B cell (primary cell): Measurements from ENCODE around the gene RPS15A. TPM values are rescaled to one million over a fixed set of nuclear protein-coding genes. Genes with fewer than 3 reads are reported as not detected.

Experiments used
- ATAC-seq: fragments of 200-7000 bp; cut with Tn5 transposase; one replicate; pipeline ENCODE4 v1.10.0; 2021; ENCODE audit warnings: low read depth, mild to moderate bottlenecking, moderate number of reproducible peaks, moderate library complexity
- CTCF ChIA-PET: fragments of 350-600 bp; sonication (Branson Sonifier 250); formaldehyde crosslinking; loops from one replicate; lab custom pipeline; 2021; ENCODE audit warnings: antibody characterized with exemption, inconsistent platforms; lab: Charles Lee
- POLR2A ChIA-PET: fragments of 350-600 bp; sonication (Branson Sonifier 250); formaldehyde crosslinking; loops from one replicate; lab custom pipeline; 2021; ENCODE audit warnings: antibody characterized with exemption; lab: Charles Lee
- DNase-seq: peaks from one replicate; pipeline ENCODE4 v3.0.0; 2013
- H2AFZ ChIP-seq: 2 replicates; pipeline ENCODE4 v1.6.1; 2012; ENCODE audit warnings: mild to moderate bottlenecking, low read depth, low read length; ENCODE audit not compliant: insufficient read depth, poor library complexity, severe bottlenecking
- H3K27ac ChIP-seq, 2 donors: 1 replicate in 1 of 2; 2 replicates in 1 of 2; pipeline ENCODE4 v1.5.1; 2012 to 2013; ENCODE audit warnings: low read length in 2 of 2, mild to moderate bottlenecking in 2 of 2, moderate library complexity in 1 of 2
- H3K27me3 ChIP-seq, 4 experiments: fragments of 200-600 bp in 1 of 4; sonication (generic) in 1 of 4; replicated peaks in 1 of 4; 1 replicate in 2 of 4; 2 replicates in 2 of 4; pipeline versions ENCODE4 v1.6.1 to v1.7.0; 2013 to 2016; ENCODE audit warnings: low read length in 3 of 4, mild to moderate bottlenecking in 2 of 4, mixed read lengths in 1 of 4, moderate library complexity in 1 of 4; ENCODE audit not compliant: insufficient read depth in 4 of 4, control insufficient read depth in 3 of 4; ENCODE audit errors: control extremely low read depth in 1 of 4
- H3K36me3 ChIP-seq, 2 experiments: replicated peaks in 1 of 2; 1 replicate in 1 of 2; 2 replicates in 1 of 2; pipeline versions ENCODE4 v1.6.1 to v1.7.1; 2013; ENCODE audit warnings: low read length in 1 of 2; ENCODE audit not compliant: insufficient read depth in 2 of 2, control insufficient read depth in 1 of 2; ENCODE audit errors: control extremely low read depth in 1 of 2, extremely low read depth in 1 of 2
- H3K4me1 ChIP-seq, 2 donors: fragments of 200-600 bp in 1 of 2; sonication (generic) in 1 of 2; 1 replicate in 1 of 2; 2 replicates in 1 of 2; pipeline versions ENCODE4 v1.5.1 to v1.6.1; 2013 to 2017; ENCODE audit warnings: low read length in 2 of 2; ENCODE audit not compliant: control insufficient read depth in 2 of 2, insufficient read depth in 2 of 2
- H3K4me2 ChIP-seq: replicated peaks from 2 replicates; pipeline ENCODE3; 2012; ENCODE audit warnings: mild to moderate bottlenecking, low read depth, low read length; ENCODE audit not compliant: poor library complexity, severe bottlenecking
- H3K4me3 ChIP-seq, 5 experiments: fragments of 200-600 bp in 1 of 5; sonication (generic) in 1 of 5; 1 replicate in 3 of 5; 2 replicates in 2 of 5; pipeline versions ENCODE4 v1.5.1 to v1.7.0; 2011 to 2016; ENCODE audit warnings: low read length in 4 of 5, mild to moderate bottlenecking in 4 of 5, low read depth in 2 of 5, control low read depth in 1 of 5, moderate library complexity in 1 of 5; ENCODE audit not compliant: insufficient read depth in 1 of 5; ENCODE audit errors: control extremely low read depth in 1 of 5, extremely low read depth in 1 of 5
- H3K79me2 ChIP-seq: fragments of 200-600 bp; sonication (generic); one replicate; pipeline ENCODE4 v1.6.0; 2016; ENCODE audit warnings: low read length; ENCODE audit not compliant: control insufficient read depth, insufficient read depth
- H3K9ac ChIP-seq: fragments of 200-600 bp; sonication (generic); 2 replicates; pipeline ENCODE4 v1.6.1; 2017; ENCODE audit warnings: mild to moderate bottlenecking, low read length, moderate library complexity
- H3K9me3 ChIP-seq, 3 donors: one replicate each; pipeline versions ENCODE4 v1.6.1 to v1.7.1; 2013; ENCODE audit warnings: low read length in 2 of 3; ENCODE audit not compliant: control insufficient read depth in 2 of 3, insufficient read depth in 1 of 3; ENCODE audit errors: control extremely low read depth in 1 of 3
- H4K20me1 ChIP-seq: 2 replicates; pipeline ENCODE4 v1.6.0; 2012; ENCODE audit warnings: mild to moderate bottlenecking, low read length; ENCODE audit not compliant: insufficient read depth, control insufficient read depth, poor library complexity, severe bottlenecking
- H3K27ac Mint-ChIP-seq: one replicate; pipeline ENCODE4 v1.8.0; 2021; ENCODE audit warnings: mixed read lengths
- H3K27me3 Mint-ChIP-seq: one replicate; pipeline ENCODE4 v1.8.0; 2021; ENCODE audit warnings: mixed read lengths
- H3K4me1 Mint-ChIP-seq: one replicate; pipeline ENCODE4 v1.8.0; 2021; ENCODE audit warnings: mixed read lengths
- H3K4me3 Mint-ChIP-seq: one replicate; pipeline ENCODE4 v1.8.0; 2021; ENCODE audit warnings: mixed read lengths
- H3K9me3 Mint-ChIP-seq: one replicate; pipeline ENCODE4 v1.8.0; 2022; ENCODE audit warnings: mixed read lengths; ENCODE audit not compliant: insufficient read depth
- EZH2 ChIP-seq: IDR thresholded peaks from 2 replicates; pipeline ENCODE4 v1.6.1; 2012; ENCODE audit warnings: borderline replicate concordance, low read depth, mild to moderate bottlenecking, moderate library complexity, low read length; ENCODE audit not compliant: insufficient read depth, poor library complexity, severe bottlenecking
- WGBS: methylation state at CpG from one replicate; pipeline ENCODE4 v1.1.5; 2013; ENCODE audit warnings: missing lambda C conversion rate; ENCODE audit not compliant: insufficient coverage; 5-methylcytosine and 5-hydroxymethylcytosine counted together
- intact Hi-C: fragments of 100-400 bp; cut with micrococcal nuclease; formaldehyde crosslinking; loops from one replicate; pipeline ENCODE4 v1.10.0; 2022
- polyA plus RNA-seq: library from polyadenylated mRNA; depleted of rRNA; stranded (reverse); fragments of >200 nt; gene quantifications from 2 replicates; pipeline ENCODE4 v1.2.3, GENCODE V29; 2012
- total RNA-seq, 2 donors: library from RNA; stranded (reverse); fragments of 120-200 nt in 1 of 2; gene quantifications; 1 replicate in 1 of 2; 2 replicates in 1 of 2; pipeline versions ENCODE4 v1.2.3 to v1.2.4, GENCODE V29; 2013 to 2022
- TF ChIP-seq, protein P1 (sequence below): fragments of 200-600 bp; IDR thresholded peaks from one replicate; pipeline ENCODE4 v1.8.0; 2022; ENCODE audit warnings: antibody characterized with exemption, mild to moderate bottlenecking

Gene RPS15A
- total and polyA plus RNA-seq, 2 donors (not counting 1 experiment from before 2014, with no cell fraction given): 2,321 to 5,957 TPM

DNA sequence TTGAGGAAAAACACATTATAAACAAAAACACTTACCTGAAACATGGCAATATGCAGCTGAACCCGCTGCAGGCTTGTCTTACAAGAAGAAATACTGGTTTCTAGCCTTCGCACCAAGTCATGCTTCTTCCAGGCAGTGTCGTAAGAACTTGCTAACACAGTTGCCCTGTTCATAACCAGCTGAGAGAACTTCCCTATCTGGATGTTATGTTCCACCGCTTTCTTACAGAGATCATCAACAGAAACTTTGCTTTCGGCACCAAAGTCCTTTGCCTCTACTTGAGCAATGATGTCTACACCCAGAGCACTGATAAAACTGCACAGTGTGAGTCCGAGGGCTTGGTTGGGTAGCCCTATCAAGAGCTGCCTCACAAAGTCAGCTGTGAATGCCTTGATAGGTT, 39.1 kb upstream of the RPS15A start:
- DNase-seq (no peak), ATAC-seq (no peak)
- no peak for TF ChIP-seq EZH2
- TF ChIP-seq, protein P1, sequence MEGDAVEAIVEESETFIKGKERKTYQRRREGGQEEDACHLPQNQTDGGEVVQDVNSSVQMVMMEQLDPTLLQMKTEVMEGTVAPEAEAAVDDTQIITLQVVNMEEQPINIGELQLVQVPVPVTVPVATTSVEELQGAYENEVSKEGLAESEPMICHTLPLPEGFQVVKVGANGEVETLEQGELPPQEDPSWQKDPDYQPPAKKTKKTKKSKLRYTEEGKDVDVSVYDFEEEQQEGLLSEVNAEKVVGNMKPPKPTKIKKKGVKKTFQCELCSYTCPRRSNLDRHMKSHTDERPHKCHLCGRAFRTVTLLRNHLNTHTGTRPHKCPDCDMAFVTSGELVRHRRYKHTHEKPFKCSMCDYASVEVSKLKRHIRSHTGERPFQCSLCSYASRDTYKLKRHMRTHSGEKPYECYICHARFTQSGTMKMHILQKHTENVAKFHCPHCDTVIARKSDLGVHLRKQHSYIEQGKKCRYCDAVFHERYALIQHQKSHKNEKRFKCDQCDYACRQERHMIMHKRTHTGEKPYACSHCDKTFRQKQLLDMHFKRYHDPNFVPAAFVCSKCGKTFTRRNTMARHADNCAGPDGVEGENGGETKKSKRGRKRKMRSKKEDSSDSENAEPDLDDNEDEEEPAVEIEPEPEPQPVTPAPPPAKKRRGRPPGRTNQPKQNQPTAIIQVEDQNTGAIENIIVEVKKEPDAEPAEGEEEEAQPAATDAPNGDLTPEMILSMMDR: no peak
- ChIA-PET CTCF (no interaction called here), POLR2A (no interaction called here)
- WGBS: 99% methylated on average over 6 of the region's 6 CpGs
- Histone ChIP-seq H4K20me1 (no peaks in the 10 kb centered on the region), H3K79me2 (no peaks in the 10 kb centered on the region), H3K36me3 (peaks cover 7 to 59% of the 10 kb centered on the region in 2 experiments), H2AFZ (no peak overlapping the region), H3K27me3 (no peaks in the 10 kb centered on the region), H3K9ac (no peak overlapping the region), H3K4me2 (no peak overlapping the region), H3K27ac (no peak overlapping the region), H3K4me1 (no peaks in the 10 kb centered on the region), H3K9me3 (no peaks in the 10 kb centered on the region), H3K4me3 (no peak overlapping the region)
- no peak overlapping the region for H3K4me3 Mint-ChIP-seq
- H3K4me1 Mint-ChIP-seq: no peaks in the 10 kb centered on the region
- no peaks in the 10 kb centered on the region for H3K9me3 Mint-ChIP-seq
- intact Hi-C loops: no loop called here
- H3K27me3 Mint-ChIP-seq: no peaks in the 10 kb centered on the region
- H3K27ac Mint-ChIP-seq: no peak overlapping the region

DNA sequence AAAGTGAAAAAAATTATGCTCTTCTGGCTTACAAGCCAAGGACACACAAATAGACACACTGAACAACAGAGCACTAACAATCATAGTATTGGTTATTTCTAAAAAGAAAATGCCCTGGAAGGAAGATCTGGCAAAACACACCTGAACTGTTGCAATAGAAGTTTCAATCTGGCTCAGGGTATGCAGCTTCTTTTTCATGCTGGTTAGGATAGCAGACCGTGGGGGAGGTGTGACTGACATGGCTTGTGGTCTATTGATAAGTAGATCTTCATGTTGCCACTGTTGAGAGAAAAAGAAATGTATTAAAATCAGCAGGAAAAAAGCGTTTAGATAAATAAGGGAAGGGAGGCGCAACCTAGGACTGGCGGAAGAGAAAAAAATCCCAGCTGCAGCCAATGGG, 37.8 kb upstream of the RPS15A start:
- Histone ChIP-seq H3K9ac (no peak overlapping the region), H3K36me3 (peaks cover 7 to 48% of the 10 kb centered on the region in 2 experiments), H3K27me3 (no peaks in the 10 kb centered on the region), H3K9me3 (no peaks in the 10 kb centered on the region), H3K4me3 (no peak overlapping the region), H3K4me2 (no peak overlapping the region), H3K27ac (no peak overlapping the region), H4K20me1 (no peaks in the 10 kb centered on the region), H2AFZ (no peak overlapping the region), H3K4me1 (no peaks in the 10 kb centered on the region), H3K79me2 (no peaks in the 10 kb centered on the region)
- no peaks in the 10 kb centered on the region for H3K27me3 Mint-ChIP-seq
- CTCF ChIA-PET: no interaction called here
- no peak for TF ChIP-seq EZH2
- TF ChIP-seq, protein P1: no peak
- DNase-seq (no peak), ATAC-seq (no peak)
- no peak overlapping the region for H3K27ac Mint-ChIP-seq
- no peak overlapping the region for H3K4me3 Mint-ChIP-seq
- POLR2A ChIA-PET: no interaction called here
- 100% methylated on average over 2 of the region's 4 CpGs for WGBS
- no peaks in the 10 kb centered on the region for H3K4me1 Mint-ChIP-seq
- H3K9me3 Mint-ChIP-seq: no peaks in the 10 kb centered on the region
- intact Hi-C loops: no loop called here
